Measurements from ENCODE around the gene CD9.

GRCh38 chr12:6165395-6165794, 34.8 kb upstream of the CD9 start:
- TF ChIP-seq TAF1 (IDR thresholded peaks at IDR 0.05; ENCODE audit: low read depth, low read length) (no peak), POLR2A (IDR thresholded peaks at IDR 0.05; ENCODE audit: low read depth, low read length) (no peak), POLR2AphosphoS5 (IDR thresholded peaks at IDR 0.05; ENCODE audit: low read depth, low read length) (no peak), SPI1 (IDR thresholded peaks at IDR 0.05; ENCODE audit: low read depth, low read length) (no peak), POU2F2 (IDR thresholded peaks at IDR 0.05; ENCODE audit: low read depth, low read length) (no peak)
